HEK293T (cell line): ENCODE measurements around the gene SGPL1.

Source experiments
- BHLHE40 ChIP-seq: fragments of 450-650 bp; IDR thresholded peaks from 2 replicates; pipeline ENCODE4 v1.6.1; 2016; ENCODE audit warnings: mild to moderate bottlenecking, moderate library complexity, borderline replicate concordance
- FOXA1 ChIP-seq: fragments of 450-650 bp; IDR thresholded peaks from 2 replicates; pipeline ENCODE4 v1.6.1; 2016; ENCODE audit warnings: mild to moderate bottlenecking
- FOXK2 ChIP-seq: fragments of 450-650 bp; IDR thresholded peaks from 2 replicates; pipeline ENCODE4 v1.6.1; 2016; ENCODE audit warnings: mild to moderate bottlenecking
- FOXM1 ChIP-seq: fragments of 450-650 bp; IDR thresholded peaks from 2 replicates; pipeline ENCODE4 v1.6.1; 2017; ENCODE audit warnings: mild to moderate bottlenecking, borderline replicate concordance
- HDGF ChIP-seq: fragments of 450-650 bp; IDR thresholded peaks from 2 replicates; pipeline ENCODE4 v1.6.1; 2017; ENCODE audit warnings: antibody characterized with exemption, borderline replicate concordance
- LEF1 ChIP-seq: fragments of 450-650 bp; IDR thresholded peaks from 2 replicates; pipeline ENCODE4 v1.6.1; 2017; ENCODE audit warnings: mild to moderate bottlenecking, borderline replicate concordance
- SP1 ChIP-seq: fragments of 450-650 bp; IDR thresholded peaks from 2 replicates; pipeline ENCODE4 v1.6.1; 2017
- SUZ12 ChIP-seq: fragments of 450-650 bp; IDR thresholded peaks from 2 replicates; pipeline ENCODE4 v1.6.1; 2016; ENCODE audit warnings: mild to moderate bottlenecking

DNA sequence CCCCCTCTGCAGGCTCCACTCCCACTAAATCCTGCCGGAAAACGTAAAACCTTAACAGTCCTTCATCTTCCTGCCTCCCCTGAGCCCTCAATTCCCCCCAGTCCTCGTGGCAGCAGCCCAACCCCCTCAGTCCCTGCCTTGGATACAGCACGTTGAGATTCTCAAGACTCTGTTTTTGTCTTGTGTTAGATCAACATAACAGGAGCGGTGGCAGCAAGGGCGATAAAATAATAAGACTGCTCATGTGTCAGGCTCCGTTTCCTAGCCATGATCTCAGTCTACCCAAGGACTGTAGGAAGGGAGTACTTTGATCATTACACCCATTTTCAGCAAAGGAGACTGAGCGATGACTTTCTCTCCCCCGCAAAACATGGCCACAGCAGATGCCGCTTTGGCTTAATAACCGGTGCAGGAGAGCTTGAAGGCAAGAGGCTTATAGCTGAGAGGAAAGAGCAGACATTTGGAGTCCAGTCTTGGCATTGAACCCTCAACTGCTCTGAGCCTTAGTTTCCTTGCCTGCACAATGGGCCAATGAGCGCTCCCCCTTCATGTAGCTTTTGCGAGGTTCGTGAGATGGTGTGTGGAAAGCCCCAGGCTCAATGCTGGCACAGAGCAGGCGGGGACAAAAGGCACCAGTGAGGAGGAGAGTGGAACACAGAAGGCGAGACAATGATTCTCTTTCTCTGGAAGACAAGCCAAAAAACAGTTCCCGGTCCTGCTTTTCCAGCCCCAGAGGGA is 114.7 kb downstream of the SGPL1 start:
- no peak for TF ChIP-seq SUZ12
- no peak for TF ChIP-seq FOXM1
- no peak for TF ChIP-seq BHLHE40
- TF ChIP-seq FOXK2: no peak
- no peak for TF ChIP-seq SP1
- no peak for TF ChIP-seq LEF1
- no peak for TF ChIP-seq HDGF
- no peak for TF ChIP-seq FOXA1
